CD4-positive, alpha-beta T cell treated with Interferon gamma for 1 hour (primary cell): ENCODE data around the gene TNIK.

Experiments
- DNase-seq: peaks from one replicate; pipeline ENCODE4 v3.0.0-alpha.2; 2020

The TNIK gene

GRCh38 chr3:171335559-171335958 lies 124.6 kb downstream of the TNIK start:
- no peak for DNase-seq

GRCh38 chr3:171334465-171334811 lies 125.8 kb downstream of the TNIK start:
- DNase-seq, result no peak

- DNase-seq, result no peak
These were observed 126.3 kb downstream of the TNIK start for GRCh38 chr3:171333784-171334464.

GRCh38 chr3:171330938-171331337 lies 129.3 kb downstream of the TNIK start:
- no peak for DNase-seq

GRCh38 chr3:171329746-171330145 lies 130.5 kb downstream of the TNIK start:
- no peak for DNase-seq

- peak; percentile 51 for DNase-seq
These were observed 131.7 kb downstream of the TNIK start for GRCh38 chr3:171328419-171329082.

GRCh38 chr3:171327441-171328174 lies 132.6 kb downstream of the TNIK start:
- DNase-seq, result no peak

- no peak for DNase-seq
These were observed 133.3 kb downstream of the TNIK start for GRCh38 chr3:171326717-171327440.

GRCh38 chr3:171323938-171324536 lies 136.2 kb downstream of the TNIK start:
- DNase-seq, result no peak

- DNase-seq, result no peak
These were observed 138.4 kb downstream of the TNIK start for GRCh38 chr3:171321559-171322360.

GRCh38 chr3:171320750-171321558 lies 139.3 kb downstream of the TNIK start:
- DNase-seq, result no peak

- no peak for DNase-seq
These were observed 143.0 kb downstream of the TNIK start for GRCh38 chr3:171317171-171317570.

- no peak for DNase-seq
These were observed 144.3 kb downstream of the TNIK start for GRCh38 chr3:171315919-171316318.

- no peak for DNase-seq
These were observed 145.1 kb downstream of the TNIK start for GRCh38 chr3:171315101-171315500.

- no peak for DNase-seq
These were observed 145.9 kb downstream of the TNIK start for GRCh38 chr3:171314341-171314740.

- DNase-seq, result no peak
These were observed 146.5 kb downstream of the TNIK start for GRCh38 chr3:171313702-171314101.

GRCh38 chr3:171312741-171313140 lies 147.5 kb downstream of the TNIK start:
- no peak for DNase-seq

GRCh38 chr3:171311784-171312183 lies 148.4 kb downstream of the TNIK start:
- no peak for DNase-seq

GRCh38 chr3:171309906-171310359 lies 150.3 kb downstream of the TNIK start:
- no peak for DNase-seq

GRCh38 chr3:171307988-171308387 lies 152.2 kb downstream of the TNIK start:
- DNase-seq, result no peak

- DNase-seq, result no peak
These were observed 153.1 kb downstream of the TNIK start for GRCh38 chr3:171307046-171307585.
